VCaP (cell line): Measurements from ENCODE around the gene PGLYRP3.

Experiments
- H3K27ac ChIP-seq: fragments of 450-650 bp; 2 replicates; pipeline ENCODE4 v1.5.1; 2017
- TF ChIP-seq, protein P1 (sequence below): fragments of 450-650 bp; conservative IDR thresholded peaks from 2 replicates; pipeline ENCODE4 v1.5.1; 2017; ENCODE audit warnings: mild to moderate bottlenecking, moderate library complexity

The PGLYRP3 gene

DNA sequence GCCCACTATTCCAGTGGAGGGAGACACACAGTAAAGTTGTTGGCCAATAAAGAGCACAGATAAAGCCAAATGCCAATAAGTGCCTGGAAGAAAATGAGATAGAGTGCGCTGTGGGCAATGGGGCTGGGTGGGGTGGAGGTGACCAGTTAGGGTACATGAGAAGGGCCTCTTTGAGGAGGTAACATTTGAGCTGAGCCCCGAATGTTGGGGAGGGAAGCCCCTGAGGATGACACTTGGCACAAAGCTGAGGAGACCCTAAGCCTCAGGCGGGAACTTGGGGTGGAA is 45.9 kb upstream of the PGLYRP3 start:
- no peak overlapping the region for H3K27ac ChIP-seq

DNA sequence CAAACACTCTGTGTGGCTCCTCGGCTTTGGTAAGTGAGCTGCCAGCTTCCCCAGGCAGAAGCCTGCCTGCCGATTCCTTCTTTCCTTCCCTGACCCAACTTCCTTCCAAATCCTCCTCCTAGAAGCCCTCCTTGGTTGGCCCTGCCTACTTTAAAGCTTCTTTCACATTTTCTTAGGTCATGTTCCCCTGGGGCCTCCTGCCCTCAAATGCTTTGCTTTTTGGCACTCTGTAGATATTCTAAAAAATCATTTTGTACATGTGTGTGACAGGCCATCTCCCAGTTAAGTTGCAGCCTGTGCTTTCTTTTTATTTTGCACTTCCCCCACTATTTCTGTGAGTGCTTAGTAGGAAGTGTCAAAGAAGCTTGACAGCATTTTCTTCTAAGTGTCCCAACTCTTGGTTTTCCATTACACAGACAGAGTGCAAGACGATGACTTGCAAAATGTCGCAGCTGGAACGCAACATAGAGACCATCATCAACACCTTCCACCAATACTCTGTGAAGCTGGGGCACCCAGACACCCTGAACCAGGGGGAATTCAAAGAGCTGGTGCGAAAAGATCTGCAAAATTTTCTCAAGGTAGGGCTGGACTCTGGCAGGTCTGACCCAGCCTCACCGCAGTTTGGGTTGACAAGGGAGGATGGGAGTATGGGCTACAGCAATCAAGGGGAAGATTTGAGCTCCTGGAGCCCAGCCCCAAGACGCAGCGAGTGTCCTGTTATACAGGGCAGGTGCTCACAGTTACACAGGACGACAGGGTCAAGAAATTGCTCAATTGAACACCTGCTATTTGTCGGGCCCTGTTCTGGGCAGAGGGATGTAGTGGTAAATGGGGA is 45.3 kb upstream of the PGLYRP3 start, which contains the start of gene S100A9:
TSS of gene S100A9 (plus strand) at position 2 of the 838 bp plus-strand sequence. CDS start at position 432, 430 bp downstream.
- peak within 1 kb of the TSS; percentile 22; the same call in 1 of the 2 replicates for H3K27ac ChIP-seq
- TF ChIP-seq, protein P1, sequence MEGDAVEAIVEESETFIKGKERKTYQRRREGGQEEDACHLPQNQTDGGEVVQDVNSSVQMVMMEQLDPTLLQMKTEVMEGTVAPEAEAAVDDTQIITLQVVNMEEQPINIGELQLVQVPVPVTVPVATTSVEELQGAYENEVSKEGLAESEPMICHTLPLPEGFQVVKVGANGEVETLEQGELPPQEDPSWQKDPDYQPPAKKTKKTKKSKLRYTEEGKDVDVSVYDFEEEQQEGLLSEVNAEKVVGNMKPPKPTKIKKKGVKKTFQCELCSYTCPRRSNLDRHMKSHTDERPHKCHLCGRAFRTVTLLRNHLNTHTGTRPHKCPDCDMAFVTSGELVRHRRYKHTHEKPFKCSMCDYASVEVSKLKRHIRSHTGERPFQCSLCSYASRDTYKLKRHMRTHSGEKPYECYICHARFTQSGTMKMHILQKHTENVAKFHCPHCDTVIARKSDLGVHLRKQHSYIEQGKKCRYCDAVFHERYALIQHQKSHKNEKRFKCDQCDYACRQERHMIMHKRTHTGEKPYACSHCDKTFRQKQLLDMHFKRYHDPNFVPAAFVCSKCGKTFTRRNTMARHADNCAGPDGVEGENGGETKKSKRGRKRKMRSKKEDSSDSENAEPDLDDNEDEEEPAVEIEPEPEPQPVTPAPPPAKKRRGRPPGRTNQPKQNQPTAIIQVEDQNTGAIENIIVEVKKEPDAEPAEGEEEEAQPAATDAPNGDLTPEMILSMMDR = no peak

More for the DNA sequence above, 45.9 kb upstream of the PGLYRP3 start:
- TF ChIP-seq, protein P1 = no peak

DNA sequence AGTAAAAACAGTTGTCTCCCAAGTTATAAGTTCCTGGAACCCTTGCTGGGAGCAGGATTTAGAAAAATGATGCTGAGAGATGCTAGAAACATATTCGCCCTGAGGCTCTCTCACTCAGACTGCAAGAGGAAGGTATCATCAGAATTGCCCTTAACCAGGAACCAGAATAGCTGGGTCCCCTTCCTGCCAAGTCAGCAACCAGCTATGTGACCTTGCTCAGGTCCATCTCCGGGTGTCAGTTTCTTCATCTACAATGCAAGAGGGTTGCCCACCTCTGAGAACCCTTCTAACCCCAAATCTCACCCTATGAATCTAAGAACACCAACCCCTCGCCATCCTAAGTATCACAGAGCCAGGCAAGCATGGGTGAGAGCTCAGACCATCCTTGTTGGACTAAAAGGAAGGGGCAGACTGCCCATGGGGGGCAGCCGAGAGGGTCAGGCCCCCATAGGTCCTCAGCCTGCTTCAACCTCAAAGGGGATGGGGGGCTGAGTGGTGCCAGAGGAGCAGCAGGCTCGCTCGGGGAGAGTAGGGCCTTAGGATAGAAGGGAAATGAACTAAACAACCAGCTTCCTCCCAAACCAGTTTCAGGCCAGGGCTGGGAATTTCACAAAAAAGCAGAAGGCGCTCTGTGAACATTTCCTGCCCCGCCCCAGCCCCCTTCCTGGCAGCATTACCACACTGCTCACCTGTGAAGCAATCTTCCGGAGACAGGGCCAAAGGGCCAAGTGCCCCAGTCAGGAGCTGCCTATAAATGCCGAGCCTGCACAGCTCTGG is 44.5 kb upstream of the PGLYRP3 start:
- H3K27ac ChIP-seq = peak overlapping the region; percentile 22; the same call in 1 of the 2 replicates
- TF ChIP-seq, protein P1 = no peak

DNA sequence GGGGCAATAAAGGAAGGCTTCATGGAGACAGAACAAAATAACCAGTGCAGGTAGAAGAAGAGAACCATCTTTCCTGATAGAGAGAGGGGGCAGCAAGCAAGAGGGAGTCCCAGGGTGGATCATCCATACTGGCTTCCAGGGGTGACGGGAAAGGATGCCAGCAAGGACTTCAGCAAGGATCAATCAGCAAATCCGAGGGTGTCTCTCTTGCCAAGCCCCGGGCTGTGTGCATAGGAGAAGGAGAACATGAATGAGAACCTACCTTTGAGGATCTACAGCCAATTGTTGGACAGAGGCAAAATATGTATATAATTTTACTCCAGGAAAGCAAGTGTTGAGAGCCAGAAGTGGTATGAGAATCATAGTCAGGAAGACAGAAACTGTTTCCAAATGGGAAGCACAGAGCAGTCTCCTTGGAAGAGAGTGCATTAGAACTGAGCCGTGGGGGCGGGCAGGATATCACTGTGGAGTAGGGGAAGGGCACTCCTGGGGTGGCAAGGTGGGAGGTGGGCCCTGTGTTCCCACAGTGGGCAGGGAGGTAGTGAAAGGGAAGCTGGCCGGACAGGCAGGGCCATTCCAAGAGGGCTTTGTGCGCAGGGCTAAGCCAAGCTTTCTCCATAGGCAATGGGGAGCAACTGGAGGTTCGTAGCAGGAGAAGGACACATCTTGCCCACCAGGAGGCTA is 43.8 kb upstream of the PGLYRP3 start:
- TF ChIP-seq, protein P1 = no peak
- peak overlapping the region; percentile 22; the same call in 1 of the 2 replicates for H3K27ac ChIP-seq

DNA sequence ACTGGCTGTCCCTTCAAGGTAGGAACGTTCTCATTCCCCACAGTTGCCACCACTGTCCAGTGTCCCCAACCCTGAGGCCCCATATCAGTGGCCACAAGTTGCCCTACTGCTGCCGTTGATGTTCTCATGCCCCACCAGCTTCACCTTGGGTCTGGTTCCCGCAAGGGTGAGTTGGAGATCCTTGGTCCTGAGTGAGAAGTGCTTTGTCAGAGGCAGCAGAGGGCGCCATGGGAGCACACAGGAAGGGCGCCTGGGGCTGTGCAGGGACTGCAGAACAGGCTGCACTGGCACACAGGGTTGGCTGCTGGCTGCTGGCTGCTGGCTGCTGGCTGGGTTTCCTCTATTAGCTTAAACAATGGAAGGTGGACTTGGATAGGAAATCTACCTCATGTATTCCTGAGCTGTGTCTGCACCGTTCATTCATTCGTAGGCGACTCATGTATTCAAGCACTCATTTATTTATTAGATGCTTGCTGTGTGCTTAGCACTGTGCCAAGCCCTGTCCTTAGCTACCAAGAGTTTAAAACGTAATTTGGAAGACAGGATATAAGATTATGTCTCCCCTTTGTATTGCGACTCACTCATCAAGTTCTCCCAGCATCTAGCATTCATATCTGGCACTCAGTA is 42.8 kb upstream of the PGLYRP3 start:
- TF ChIP-seq, protein P1 = peak; percentile 92
- H3K27ac ChIP-seq = no peak overlapping the region

DNA sequence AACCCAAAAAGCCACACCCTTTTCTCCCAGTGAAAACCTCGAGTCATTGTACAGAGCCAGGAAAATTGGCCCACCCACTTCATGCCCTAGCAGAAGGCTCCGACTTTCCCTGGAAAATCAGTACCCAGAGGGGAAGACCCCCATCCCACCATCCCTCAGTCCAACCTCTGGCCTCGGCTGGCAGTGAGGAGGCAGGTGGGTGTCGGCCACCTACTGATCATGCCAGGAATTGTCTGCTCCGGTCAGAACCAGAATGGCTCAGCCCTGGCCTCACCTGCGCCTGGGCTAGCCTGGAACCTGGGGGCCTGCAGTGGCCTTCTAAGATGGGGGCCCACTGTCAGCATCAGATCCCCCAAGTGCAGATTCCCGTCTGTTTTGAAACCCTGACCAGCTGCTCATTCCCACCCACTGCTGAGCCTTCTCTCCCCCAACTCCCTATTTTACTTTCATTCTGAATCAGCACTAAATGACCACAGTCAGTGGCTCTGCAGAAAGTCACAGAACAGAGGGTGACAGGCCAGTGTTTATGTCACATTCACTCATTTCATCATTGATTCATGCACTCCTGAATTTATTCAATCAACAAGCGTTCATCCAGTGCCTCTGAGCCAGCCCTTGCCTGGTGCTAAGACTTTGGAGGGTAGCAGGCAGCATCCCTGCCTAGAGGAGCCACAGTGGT is 41.9 kb upstream of the PGLYRP3 start:
- TF ChIP-seq, protein P1 = no peak; the same call in 1 of the 2 replicates
- H3K27ac ChIP-seq = no peak overlapping the region
